GM19025 (cell line): ENCODE measurements around the gene IGFL4.

ENCODE experiments used
- ATAC-seq: cut with Tn5 transposase; IDR thresholded peaks from one replicate; pipeline ENCODE4 v1.9.1; 2021; ENCODE audit warnings: mild to moderate bottlenecking, low read depth, moderate library complexity; ENCODE audit not compliant: unreplicated experiment

Gene IGFL4

DNA sequence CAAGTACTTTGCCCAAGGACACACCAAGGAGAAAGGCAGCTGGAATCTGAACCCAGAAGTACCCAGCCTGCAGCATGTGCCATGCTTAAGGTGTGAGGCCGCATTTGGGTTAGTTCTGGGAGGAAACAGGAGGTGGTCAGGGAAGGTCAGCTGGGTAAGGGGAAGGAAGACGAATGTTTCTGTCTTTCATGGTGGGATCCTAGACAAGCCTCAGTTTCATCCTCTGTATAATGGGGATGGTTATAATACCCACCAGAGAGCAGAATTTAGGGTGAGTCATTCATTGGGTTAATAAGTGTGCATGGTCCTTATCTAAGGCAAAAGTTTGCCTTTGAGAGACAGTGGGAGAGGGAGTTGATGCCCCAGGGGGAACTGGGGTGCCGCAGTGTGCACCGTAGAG lies 42.0 kb downstream of the IGFL4 start:
- ATAC-seq = no peak

DNA sequence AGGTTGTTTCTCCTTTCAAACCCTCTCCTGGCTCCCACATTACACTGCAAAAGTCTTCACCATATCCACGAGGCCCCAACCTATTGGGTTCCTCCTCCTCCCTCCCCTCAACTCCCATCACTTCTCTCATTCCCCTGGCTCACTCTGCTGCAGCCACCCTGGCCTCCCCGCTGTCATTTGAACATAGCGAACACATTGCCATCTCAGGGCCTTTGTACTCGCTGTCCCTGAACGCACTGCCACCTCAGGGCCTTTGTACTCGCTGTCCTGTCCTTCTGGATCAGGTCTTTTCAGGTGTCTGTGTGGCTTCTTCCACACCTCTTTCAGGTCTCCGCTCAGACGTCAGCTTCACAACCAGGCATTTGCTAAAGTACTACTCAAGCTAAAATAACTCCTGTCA lies 43.9 kb downstream of the IGFL4 start:
- ATAC-seq = no peak

DNA sequence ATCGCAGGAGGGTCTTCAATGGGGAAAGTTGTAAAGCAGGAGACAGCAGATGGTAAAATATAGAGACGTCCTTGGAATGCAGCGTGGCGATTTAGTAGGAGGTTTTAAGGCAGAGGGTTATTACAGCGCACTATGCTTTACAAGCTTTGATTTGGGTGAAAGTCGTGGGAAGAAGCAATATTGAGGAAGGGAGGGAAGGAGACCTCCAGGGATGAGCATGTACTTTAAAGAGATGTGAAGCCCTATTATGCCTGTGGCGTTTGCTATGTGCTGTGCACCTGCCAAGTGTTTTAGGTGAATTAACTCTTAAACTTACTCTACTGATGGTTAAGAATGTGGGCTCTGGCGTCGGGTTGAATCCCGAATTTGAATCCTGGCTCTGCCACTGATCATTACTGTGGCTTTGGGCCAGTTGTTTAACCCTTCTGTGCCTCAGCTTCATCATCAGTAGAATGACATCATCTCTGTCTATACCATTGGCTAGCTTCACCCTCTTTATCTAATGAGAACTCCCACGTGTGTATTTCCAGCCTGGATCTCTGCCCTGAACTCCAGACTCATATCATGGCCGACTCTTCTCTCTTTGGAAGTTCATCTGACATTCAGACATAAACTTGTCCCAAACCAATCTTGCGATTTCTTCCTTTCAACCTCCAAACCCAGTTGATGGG lies 45.0 kb downstream of the IGFL4 start:
- no peak for ATAC-seq

DNA sequence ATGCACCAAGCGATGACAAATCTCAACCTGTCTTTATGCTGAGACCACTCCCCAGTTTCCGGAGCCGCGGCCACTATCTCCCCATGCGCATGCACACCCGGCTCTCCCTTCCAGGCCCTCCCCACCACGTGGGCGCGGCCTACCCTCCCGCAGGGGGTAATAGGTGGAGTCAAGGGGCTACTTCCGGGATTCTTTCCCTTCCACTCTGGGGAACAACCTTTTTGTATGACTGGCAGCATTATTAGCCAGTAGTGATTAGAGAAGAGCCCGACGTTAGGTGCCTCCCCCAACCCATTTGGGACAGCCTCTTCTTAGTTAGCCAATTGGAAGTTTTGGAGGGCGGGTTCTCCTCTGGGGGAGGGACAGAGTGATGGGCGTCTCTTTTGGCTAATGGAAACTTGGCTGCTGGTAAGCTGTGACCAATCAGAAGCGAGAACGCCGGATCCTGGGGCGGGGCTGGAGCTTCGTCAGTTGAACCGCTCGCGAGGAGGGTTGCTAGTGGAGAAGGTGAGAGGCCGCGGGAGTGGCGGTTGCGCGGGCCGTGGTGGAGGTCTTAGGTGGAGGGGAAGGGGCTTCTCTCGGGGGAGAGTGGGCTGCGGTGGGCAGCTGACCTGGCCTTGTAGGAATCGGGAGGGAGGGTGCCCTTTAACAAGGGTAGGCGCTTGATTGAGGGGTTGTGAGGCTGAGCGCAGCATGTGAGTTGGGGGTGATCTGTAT lies 45.6 kb downstream of the IGFL4 start, which contains the start of gene CCDC61:
Gene CCDC61 (plus strand): TSS at position 470 of the 717 bp plus-strand sequence. CDS start 7,552 bp downstream, outside the sequence.
- peak; percentile 99 for ATAC-seq

DNA sequence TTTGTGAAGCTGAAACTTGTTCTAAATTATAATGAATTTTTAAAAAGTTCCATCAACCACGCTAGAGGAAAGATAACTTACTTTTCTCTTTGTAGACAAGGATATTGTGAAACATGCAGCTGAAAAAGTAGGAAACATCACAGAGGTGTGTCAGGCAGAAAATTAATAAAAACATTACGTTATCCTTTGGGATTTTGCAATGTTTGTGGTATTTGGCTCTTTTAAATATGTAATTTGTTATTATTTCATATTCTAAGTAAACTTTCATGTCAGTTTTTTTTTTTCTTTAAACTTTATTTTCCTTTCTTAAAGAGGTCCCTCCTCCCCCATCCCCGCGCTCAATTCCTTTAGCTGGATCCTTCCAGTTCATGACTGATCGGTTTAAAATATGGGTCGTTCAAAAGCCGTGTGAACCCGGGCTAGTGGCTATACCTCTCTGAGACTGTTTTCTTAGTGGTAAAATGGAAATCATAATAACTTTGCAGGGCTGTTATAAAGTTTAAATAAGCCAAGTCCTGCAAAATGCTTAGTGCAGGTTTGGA lies 46.3 kb downstream of the IGFL4 start:
- ATAC-seq = no peak

DNA sequence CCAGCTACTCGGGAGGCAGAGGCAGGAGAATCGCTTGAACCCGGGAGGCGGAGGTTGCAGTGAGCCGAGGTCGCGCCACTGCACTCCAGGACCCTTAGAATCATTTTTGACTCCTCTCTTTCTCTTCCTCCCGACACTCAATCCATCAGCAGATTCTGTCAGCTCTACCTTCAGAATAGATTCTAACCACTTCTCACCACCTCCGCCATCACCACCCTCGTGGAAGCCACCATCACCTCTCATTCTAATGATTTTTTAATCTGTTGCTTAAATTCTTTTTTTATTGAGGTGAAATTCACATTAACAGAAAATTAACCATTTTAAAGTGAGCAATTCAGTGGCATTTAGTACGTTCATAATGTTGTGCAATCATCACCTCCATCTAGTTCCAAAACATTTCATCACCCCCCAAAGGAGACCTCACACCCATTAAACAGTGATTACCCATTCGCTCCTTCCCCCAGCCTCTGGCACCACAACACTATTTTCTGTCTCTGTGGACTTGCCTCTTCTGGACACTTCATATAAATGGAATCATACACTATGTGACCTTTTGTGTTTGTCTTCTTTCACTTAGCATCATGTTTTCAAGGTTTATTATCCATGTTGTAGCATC lies 50.6 kb downstream of the IGFL4 start:
- ATAC-seq = no peak
